ENCODE results near the gene TKT.

Gene TKT

DNA sequence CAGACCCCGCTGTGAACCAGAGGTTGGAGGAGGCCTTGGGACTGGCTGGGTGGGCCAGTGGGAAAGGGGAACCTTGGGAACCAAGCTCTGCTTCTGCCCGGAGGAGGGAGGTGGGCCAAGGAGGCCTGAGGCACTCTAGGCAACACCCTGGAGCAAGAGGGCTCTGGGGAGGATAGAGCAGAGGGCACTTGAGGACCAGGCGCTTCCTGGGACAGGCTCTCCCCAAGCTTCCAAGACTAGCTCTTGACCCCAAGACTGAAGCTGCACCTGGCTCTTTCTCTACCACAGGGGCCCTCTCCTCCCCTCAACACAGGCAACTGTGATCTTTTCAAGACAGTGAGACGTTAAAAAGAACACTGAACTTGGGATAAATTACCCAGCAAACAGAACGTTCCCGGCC, 20.3 kb downstream of the TKT start:
- Histone ChIP-seq H3K27me3 (ENCODE audit: insufficient read depth, low read length) (no peaks in the 10 kb centered on the region), H2AK5ac (ENCODE audit: low read length) (peak overlapping the region; percentile 45), H3K36me3 (ENCODE audit: control insufficient read depth in 1 of 2, insufficient read depth in 2 of 2, low read length in 2 of 2) (peaks cover 78 to 86% of the 10 kb centered on the region in 2 experiments), H3K4me1 (ENCODE audit: control insufficient read depth in 1 of 2, insufficient read depth in 2 of 2, low read length in 2 of 2) (peaks cover 30 to 32% of the 10 kb centered on the region in 2 experiments), H3K14ac (ENCODE audit: low read length) (peak overlapping the region; percentile 22), H3K79me2 (ENCODE audit: control insufficient read depth, insufficient read depth, low read length, poor library complexity) (peaks cover 3% of the 10 kb centered on the region), H2BK12ac (ENCODE audit: low read length) (peak overlapping the region; percentile 61), H3K9me3 (ENCODE audit: insufficient read depth, low read depth, low read length) (peaks cover 2% of the 10 kb centered on the region), H4K12ac (ENCODE audit: low read depth, low read length) (no peak overlapping the region), H2BK120ac (ENCODE audit: insufficient read depth, low read length, poor library complexity) (peak overlapping the region; percentile 33), H3K23ac (ENCODE audit: low read length) (no peak overlapping the region), H3K18ac (ENCODE audit: low read length) (peak overlapping the region; percentile 4), H3K4ac (ENCODE audit: low read depth, low read length) (peak overlapping the region; percentile 57), H3K4me3 (ENCODE audit: low read depth, low read length) (no peak overlapping the region), H3K79me1 (ENCODE audit: low read length) (peaks cover 17% of the 10 kb centered on the region), H4K8ac (ENCODE audit: low read depth, low read length) (peak overlapping the region; percentile 8), H3K4me2 (ENCODE audit: low read length) (no peak overlapping the region), H3K9ac (ENCODE audit: low read length) (no peak overlapping the region), H2BK5ac (ENCODE audit: low read depth, low read length, poor library complexity) (peak overlapping the region; percentile 4), H2AFZ (ENCODE audit: insufficient read depth, low read length, poor library complexity) (no peak overlapping the region), H4K91ac (ENCODE audit: low read depth, low read length) (peak overlapping the region; percentile 9), H3K27ac (ENCODE audit: low read depth, low read length) (peak overlapping the region; percentile 87)
- no CpG with 5 or more reads among the region's 6 CpGs for WGBS (ENCODE audit: extremely low coverage, insufficient coverage, insufficient read length)
- no peak for DNase-seq

DNA sequence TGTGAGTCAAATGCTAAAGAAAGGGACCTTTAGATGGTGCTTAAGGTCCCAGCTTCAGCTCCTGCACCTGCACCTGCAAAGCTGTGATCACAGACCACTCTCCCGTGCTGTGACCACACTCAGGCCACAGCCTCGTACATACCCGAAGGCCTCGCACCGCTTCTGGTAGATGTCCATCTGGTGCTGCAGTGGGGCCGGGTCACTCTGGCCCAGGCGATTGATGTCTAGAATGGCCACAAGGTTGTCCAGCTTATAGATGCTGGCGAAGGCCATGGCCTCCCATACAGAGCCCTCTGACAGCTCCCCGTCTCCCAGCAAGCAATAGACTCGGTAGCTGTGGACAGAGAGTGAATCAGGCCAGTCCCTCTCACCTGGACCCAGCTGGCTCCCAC, 21.0 kb downstream of the TKT start:
- Histone ChIP-seq H3K9me3 (ENCODE audit: insufficient read depth, low read depth, low read length) (peaks cover 2% of the 10 kb centered on the region), H3K27ac (ENCODE audit: low read depth, low read length) (no peak overlapping the region), H3K27me3 (ENCODE audit: insufficient read depth, low read length) (no peaks in the 10 kb centered on the region), H3K36me3 (ENCODE audit: control insufficient read depth in 1 of 2, insufficient read depth in 2 of 2, low read length in 2 of 2) (peaks cover 78 to 86% of the 10 kb centered on the region in 2 experiments), H2AK5ac (ENCODE audit: low read length) (no peak overlapping the region), H3K79me1 (ENCODE audit: low read length) (peaks cover 17% of the 10 kb centered on the region), H3K4ac (ENCODE audit: low read depth, low read length) (no peak overlapping the region), H2BK120ac (ENCODE audit: insufficient read depth, low read length, poor library complexity) (no peak overlapping the region), H3K14ac (ENCODE audit: low read length) (no peak overlapping the region), H2AFZ (ENCODE audit: insufficient read depth, low read length, poor library complexity) (no peak overlapping the region), H3K23ac (ENCODE audit: low read length) (no peak overlapping the region), H3K79me2 (ENCODE audit: control insufficient read depth, insufficient read depth, low read length, poor library complexity) (peaks cover 3% of the 10 kb centered on the region), H4K91ac (ENCODE audit: low read depth, low read length) (no peak overlapping the region), H4K12ac (ENCODE audit: low read depth, low read length) (no peak overlapping the region), H4K8ac (ENCODE audit: low read depth, low read length) (no peak overlapping the region), H3K9ac (ENCODE audit: low read length) (no peak overlapping the region), H2BK5ac (ENCODE audit: low read depth, low read length, poor library complexity) (no peak overlapping the region), H3K18ac (ENCODE audit: low read length) (peak overlapping the region; percentile 11), H3K4me2 (ENCODE audit: low read length) (no peak overlapping the region), H3K4me3 (ENCODE audit: low read depth, low read length) (no peak overlapping the region), H3K4me1 (ENCODE audit: control insufficient read depth in 1 of 2, insufficient read depth in 2 of 2, low read length in 2 of 2) (peaks cover 26 to 27% of the 10 kb centered on the region in 2 experiments), H2BK12ac (ENCODE audit: low read length) (peak overlapping the region; percentile 15)
- no CpG with 5 or more reads among the region's 10 CpGs for WGBS (ENCODE audit: extremely low coverage, insufficient coverage, insufficient read length)
- no peak for DNase-seq

DNA sequence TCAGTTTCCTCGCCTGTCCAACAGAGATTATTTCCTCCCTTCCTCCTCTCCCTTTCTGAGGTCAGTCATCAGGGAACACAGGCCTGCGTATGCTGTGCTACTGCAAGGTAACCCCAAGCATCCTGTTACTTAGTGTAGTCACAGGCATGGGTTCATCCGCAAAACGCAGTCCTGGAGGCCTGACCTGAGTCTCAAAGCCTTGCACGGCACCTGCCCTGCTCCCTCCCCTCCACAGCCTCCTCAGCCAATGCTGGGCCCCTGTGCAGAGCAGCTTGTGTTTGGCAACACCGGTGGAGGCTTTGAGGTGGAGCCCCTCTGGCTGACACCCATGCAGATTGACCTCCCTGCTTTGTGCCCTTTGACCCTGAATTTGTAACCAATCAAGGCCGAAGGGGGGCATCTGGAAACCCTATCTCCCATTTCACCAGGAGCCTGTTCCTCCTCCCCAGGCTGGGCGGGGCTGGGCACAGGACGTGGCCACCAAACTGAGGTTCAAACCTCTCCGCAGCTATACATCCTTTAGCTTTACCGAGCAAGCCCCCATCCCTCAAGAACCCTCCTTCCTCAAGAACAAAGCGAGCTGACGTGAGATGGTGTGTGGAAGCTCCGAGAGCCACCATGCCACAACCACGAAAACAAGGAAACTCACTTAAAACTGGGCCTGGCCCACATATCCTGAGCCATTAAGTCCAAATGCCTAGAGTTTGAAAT, 21.5 kb downstream of the TKT start:
- Histone ChIP-seq H3K27ac (ENCODE audit: low read depth, low read length) (no peak overlapping the region), H3K9ac (ENCODE audit: low read length) (no peak overlapping the region), H3K4ac (ENCODE audit: low read depth, low read length) (no peak overlapping the region), H3K18ac (ENCODE audit: low read length) (peak overlapping the region; percentile 8), H2AK5ac (ENCODE audit: low read length) (no peak overlapping the region), H3K79me1 (ENCODE audit: low read length) (peaks cover 17% of the 10 kb centered on the region), H4K8ac (ENCODE audit: low read depth, low read length) (no peak overlapping the region), H3K23ac (ENCODE audit: low read length) (no peak overlapping the region), H2AFZ (ENCODE audit: insufficient read depth, low read length, poor library complexity) (no peak overlapping the region), H4K91ac (ENCODE audit: low read depth, low read length) (no peak overlapping the region), H2BK120ac (ENCODE audit: insufficient read depth, low read length, poor library complexity) (no peak overlapping the region), H3K9me3 (ENCODE audit: insufficient read depth, low read depth, low read length) (peaks cover 2% of the 10 kb centered on the region), H2BK5ac (ENCODE audit: low read depth, low read length, poor library complexity) (no peak overlapping the region), H3K4me2 (ENCODE audit: low read length) (no peak overlapping the region), H3K4me3 (ENCODE audit: low read depth, low read length) (no peak overlapping the region), H3K36me3 (ENCODE audit: control insufficient read depth in 1 of 2, insufficient read depth in 2 of 2, low read length in 2 of 2) (peaks cover 78 to 86% of the 10 kb centered on the region in 2 experiments), H2BK12ac (ENCODE audit: low read length) (peak overlapping the region; percentile 7), H3K27me3 (ENCODE audit: insufficient read depth, low read length) (no peaks in the 10 kb centered on the region), H3K79me2 (ENCODE audit: control insufficient read depth, insufficient read depth, low read length, poor library complexity) (peaks cover 3% of the 10 kb centered on the region), H4K12ac (ENCODE audit: low read depth, low read length) (no peak overlapping the region), H3K14ac (ENCODE audit: low read length) (no peak overlapping the region), H3K4me1 (ENCODE audit: control insufficient read depth in 1 of 2, insufficient read depth in 2 of 2, low read length in 2 of 2) (peaks cover 22% of the 10 kb centered on the region in 2 experiments)
- WGBS (ENCODE audit: extremely low coverage, insufficient coverage, insufficient read length): no CpG with 5 or more reads among the region's 15 CpGs
- no peak for DNase-seq

DNA sequence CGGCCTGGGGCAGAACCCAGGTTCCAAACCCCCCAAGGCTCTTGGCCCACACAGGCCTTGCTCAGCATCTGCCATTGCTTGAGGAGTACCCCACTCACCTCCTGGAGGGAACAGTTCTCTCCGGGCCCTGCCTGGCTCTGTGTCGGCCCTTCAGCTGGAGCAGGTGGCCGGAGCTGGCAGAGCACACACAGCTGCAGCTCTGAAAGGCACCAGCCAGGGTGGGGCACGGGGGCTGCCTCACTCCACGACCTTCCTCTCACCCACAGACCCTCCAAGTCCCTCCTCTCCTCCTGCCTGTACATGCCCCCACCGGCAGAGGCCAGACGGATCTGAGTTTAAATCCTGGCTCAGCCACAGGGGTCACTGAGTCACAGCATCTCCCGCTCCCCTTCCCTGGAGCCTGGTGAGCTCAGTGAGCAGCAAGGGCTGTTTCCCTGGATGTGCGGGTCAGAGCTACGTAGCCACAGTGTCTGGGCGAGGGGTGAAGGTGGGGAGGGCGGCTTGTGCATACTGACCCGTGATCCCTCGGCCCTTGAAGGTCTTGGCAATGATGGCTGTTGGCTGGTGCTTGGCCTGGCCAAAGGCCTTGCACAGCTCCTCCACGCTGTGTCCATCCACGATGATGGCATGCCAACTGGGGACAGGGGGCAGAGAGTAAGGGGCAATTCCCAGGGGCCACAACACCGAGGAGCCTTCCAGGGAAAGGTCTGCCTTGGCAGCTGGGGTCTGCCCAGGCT, 23.0 kb downstream of the TKT start:
- H3K4me1 ChIP-seq (ENCODE audit: control insufficient read depth in 1 of 2, insufficient read depth in 2 of 2, low read length in 2 of 2): peaks cover 12 to 15% of the 10 kb centered on the region in 2 experiments
- no peak overlapping the region for H3K23ac ChIP-seq (ENCODE audit: low read length)
- H3K9me3 ChIP-seq (ENCODE audit: insufficient read depth, low read depth, low read length): peaks cover 2% of the 10 kb centered on the region
- no peak overlapping the region for H2AFZ ChIP-seq (ENCODE audit: insufficient read depth, low read length, poor library complexity)
- H3K79me2 ChIP-seq (ENCODE audit: control insufficient read depth, insufficient read depth, low read length, poor library complexity): peaks cover 3% of the 10 kb centered on the region
- WGBS (ENCODE audit: extremely low coverage, insufficient coverage, insufficient read length): no CpG with 5 or more reads among the region's 18 CpGs
- H2BK5ac ChIP-seq (ENCODE audit: low read depth, low read length, poor library complexity): no peak overlapping the region
- H4K91ac ChIP-seq (ENCODE audit: low read depth, low read length): no peak overlapping the region
- no peak overlapping the region for H3K14ac ChIP-seq (ENCODE audit: low read length)
- H3K36me3 ChIP-seq (ENCODE audit: control insufficient read depth in 1 of 2, insufficient read depth in 2 of 2, low read length in 2 of 2): peaks cover 82 to 88% of the 10 kb centered on the region in 2 experiments
- no peak overlapping the region for H2BK12ac ChIP-seq (ENCODE audit: low read length)
- H3K4me3 ChIP-seq (ENCODE audit: low read depth, low read length): no peak overlapping the region
- no peak overlapping the region for H4K8ac ChIP-seq (ENCODE audit: low read depth, low read length)
- H3K27ac ChIP-seq (ENCODE audit: low read depth, low read length): no peak overlapping the region
- DNase-seq: no peak
- no peak overlapping the region for H2BK120ac ChIP-seq (ENCODE audit: insufficient read depth, low read length, poor library complexity)
- peak overlapping the region; percentile 12 for H3K18ac ChIP-seq (ENCODE audit: low read length)
- no peaks in the 10 kb centered on the region for H3K27me3 ChIP-seq (ENCODE audit: insufficient read depth, low read length)
- no peak overlapping the region for H4K12ac ChIP-seq (ENCODE audit: low read depth, low read length)
- H3K9ac ChIP-seq (ENCODE audit: low read length): no peak overlapping the region
- H2AK5ac ChIP-seq (ENCODE audit: low read length): no peak overlapping the region
- H3K79me1 ChIP-seq (ENCODE audit: low read length): peaks cover 14% of the 10 kb centered on the region
- no peak overlapping the region for H3K4me2 ChIP-seq (ENCODE audit: low read length)
- H3K4ac ChIP-seq (ENCODE audit: low read depth, low read length): no peak overlapping the region

Measured in trophoblast cell (in vitro differentiated cells and primary cell).